GM12878 (cell line): ENCODE results near the gene MANEAL.

Experiments used
- CHD4 ChIP-seq: fragments of 200-600 bp; sonication (generic); IDR thresholded peaks from 2 replicates; pipeline ENCODE4 v1.6.1; 2016; ENCODE audit warnings: mild to moderate bottlenecking
- CREB1 ChIP-seq: IDR thresholded peaks from 2 replicates; pipeline ENCODE4 v1.6.1; 2012; ENCODE audit warnings: low read depth, mild to moderate bottlenecking, inconsistent platforms

- TF ChIP-seq CHD4: no peak
- no peak for TF ChIP-seq CREB1
These were observed 20.6 kb downstream of the MANEAL start for GRCh38 chr1:37814252-37814651.
